Smooth muscle cell (in vitro differentiated cells): ENCODE results near the gene AVEN. TPM values are rescaled to one million over a fixed set of nuclear protein-coding genes. Genes with fewer than 3 reads are reported as not detected.

Experiments
- DNase-seq: peaks from one replicate; lab custom pipeline; 2025; ENCODE audit not compliant: unreplicated experiment; lab: John Stamatoyannopoulos, UW
- H2AFZ ChIP-seq: fragments of 200-600 bp; sonication (generic); 2 replicates; pipeline ENCODE4 v1.6.0; 2016; ENCODE audit warnings: antibody characterized with exemption, low read depth, mild to moderate bottlenecking
- H3F3A ChIP-seq: fragments of 200-600 bp; sonication (generic); 2 replicates; pipeline ENCODE4 v1.6.0; 2017; ENCODE audit warnings: antibody characterized with exemption, low read depth
- H3K27ac ChIP-seq: fragments of 200-600 bp; sonication (generic); 2 replicates; pipeline ENCODE4 v1.5.1; 2016; ENCODE audit warnings: low read depth, mild to moderate bottlenecking
- H3K27me3 ChIP-seq: fragments of 200-600 bp; sonication (generic); 2 replicates; pipeline ENCODE4 v1.6.1; 2016; ENCODE audit warnings: low read depth, mild to moderate bottlenecking
- H3K36me3 ChIP-seq: fragments of 200-600 bp; sonication (generic); 2 replicates; pipeline ENCODE4 v1.5.1; 2016; ENCODE audit warnings: low read depth
- H3K4me1 ChIP-seq: fragments of 200-600 bp; sonication (generic); 2 replicates; pipeline ENCODE4 v1.5.1; 2016; ENCODE audit warnings: low read depth
- H3K4me2 ChIP-seq: fragments of 200-600 bp; sonication (generic); 2 replicates; pipeline ENCODE4 v1.6.0; 2016; ENCODE audit warnings: mild to moderate bottlenecking
- H3K4me3 ChIP-seq: fragments of 200-600 bp; sonication (generic); 2 replicates; pipeline ENCODE4 v1.5.1; 2016; ENCODE audit warnings: mild to moderate bottlenecking
- H3K79me2 ChIP-seq: fragments of 200-600 bp; sonication (generic); 2 replicates; pipeline ENCODE4 v1.6.0; 2016; ENCODE audit warnings: low read depth, mild to moderate bottlenecking
- H3K9ac ChIP-seq: fragments of 200-600 bp; sonication (generic); 2 replicates; pipeline ENCODE4 v1.6.0; 2016; ENCODE audit warnings: low read depth
- H3K9me3 ChIP-seq: fragments of 200-600 bp; sonication (generic); replicated peaks from 2 replicates; pipeline ENCODE4 v1.5.1; 2016; ENCODE audit warnings: low read depth
- H4K20me1 ChIP-seq: fragments of 200-600 bp; sonication (generic); 2 replicates; pipeline ENCODE4 v1.6.0; 2016; ENCODE audit warnings: low read depth
- WGBS: methylation state at CpG from one replicate; pipeline ENCODE4 v1.1.7; 2016; ENCODE audit warnings: low lambda C conversion rate; 5-methylcytosine and 5-hydroxymethylcytosine counted together
- polyA plus RNA-seq: library from polyadenylated mRNA; unstranded; fragments of >200 nt; fragmentation: Nextera tagmentation; extraction: Ambion mirVana; gene quantifications from 2 replicates; pipeline ENCODE4 v1.2.1, GENCODE V29; 2016
- total RNA-seq: library from RNA; depleted of rRNA; stranded (reverse); fragments of >200 nt; gene quantifications from 2 replicates; pipeline ENCODE4 v1.2.3, GENCODE V29; 2014
- TF ChIP-seq, protein P1 (sequence below): fragments of 200-600 bp; sonication (generic); IDR thresholded peaks from 2 replicates; pipeline ENCODE4 v1.5.1; 2017; ENCODE audit warnings: borderline replicate concordance, mild to moderate bottlenecking, antibody characterized with exemption; ENCODE audit not compliant: insufficient read depth, poor library complexity, severe bottlenecking

AVEN gene
- total and polyA plus RNA-seq, 2 experiments from 2014 or later = 10.6 to 15.7 TPM

GRCh38 chr15:33956397-33956796, 82.6 kb downstream of the AVEN start:
- TF ChIP-seq, protein P1, sequence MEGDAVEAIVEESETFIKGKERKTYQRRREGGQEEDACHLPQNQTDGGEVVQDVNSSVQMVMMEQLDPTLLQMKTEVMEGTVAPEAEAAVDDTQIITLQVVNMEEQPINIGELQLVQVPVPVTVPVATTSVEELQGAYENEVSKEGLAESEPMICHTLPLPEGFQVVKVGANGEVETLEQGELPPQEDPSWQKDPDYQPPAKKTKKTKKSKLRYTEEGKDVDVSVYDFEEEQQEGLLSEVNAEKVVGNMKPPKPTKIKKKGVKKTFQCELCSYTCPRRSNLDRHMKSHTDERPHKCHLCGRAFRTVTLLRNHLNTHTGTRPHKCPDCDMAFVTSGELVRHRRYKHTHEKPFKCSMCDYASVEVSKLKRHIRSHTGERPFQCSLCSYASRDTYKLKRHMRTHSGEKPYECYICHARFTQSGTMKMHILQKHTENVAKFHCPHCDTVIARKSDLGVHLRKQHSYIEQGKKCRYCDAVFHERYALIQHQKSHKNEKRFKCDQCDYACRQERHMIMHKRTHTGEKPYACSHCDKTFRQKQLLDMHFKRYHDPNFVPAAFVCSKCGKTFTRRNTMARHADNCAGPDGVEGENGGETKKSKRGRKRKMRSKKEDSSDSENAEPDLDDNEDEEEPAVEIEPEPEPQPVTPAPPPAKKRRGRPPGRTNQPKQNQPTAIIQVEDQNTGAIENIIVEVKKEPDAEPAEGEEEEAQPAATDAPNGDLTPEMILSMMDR = no peak
- no peaks in the 10 kb centered on the region for H3K4me1 ChIP-seq
- no peak overlapping the region for H3K4me3 ChIP-seq
- peak overlapping the region; percentile 47 for H3K4me2 ChIP-seq
- H3K9ac ChIP-seq = no peak overlapping the region
- H3K79me2 ChIP-seq = no peaks in the 10 kb centered on the region
- no peaks in the 10 kb centered on the region for H3K36me3 ChIP-seq
- H2AFZ ChIP-seq = no peak overlapping the region
- H3F3A ChIP-seq = no peaks in the 10 kb centered on the region
- WGBS = 12% methylated on average over 1 of the region's 1 CpG
- H3K9me3 ChIP-seq = no peaks in the 10 kb centered on the region
- H3K27me3 ChIP-seq = no peaks in the 10 kb centered on the region
- DNase-seq = no peak
- H4K20me1 ChIP-seq = no peaks in the 10 kb centered on the region
- no peak overlapping the region for H3K27ac ChIP-seq

GRCh38 chr15:33955945-33956344, 83.1 kb downstream of the AVEN start:
- TF ChIP-seq, protein P1 = no peak
- H3K4me1 ChIP-seq = no peaks in the 10 kb centered on the region
- no peak overlapping the region for H3K9ac ChIP-seq
- H3K4me3 ChIP-seq = no peak overlapping the region
- 63% methylated on average over 10 of the region's 10 CpGs for WGBS
- no peak overlapping the region for H2AFZ ChIP-seq
- no peaks in the 10 kb centered on the region for H3K79me2 ChIP-seq
- DNase-seq = no peak
- no peak overlapping the region for H3K27ac ChIP-seq
- H3K9me3 ChIP-seq = no peaks in the 10 kb centered on the region
- peak overlapping the region; percentile 47 for H3K4me2 ChIP-seq
- H3F3A ChIP-seq = no peaks in the 10 kb centered on the region
- H3K27me3 ChIP-seq = no peaks in the 10 kb centered on the region
- no peaks in the 10 kb centered on the region for H3K36me3 ChIP-seq
- H4K20me1 ChIP-seq = no peaks in the 10 kb centered on the region

DNA sequence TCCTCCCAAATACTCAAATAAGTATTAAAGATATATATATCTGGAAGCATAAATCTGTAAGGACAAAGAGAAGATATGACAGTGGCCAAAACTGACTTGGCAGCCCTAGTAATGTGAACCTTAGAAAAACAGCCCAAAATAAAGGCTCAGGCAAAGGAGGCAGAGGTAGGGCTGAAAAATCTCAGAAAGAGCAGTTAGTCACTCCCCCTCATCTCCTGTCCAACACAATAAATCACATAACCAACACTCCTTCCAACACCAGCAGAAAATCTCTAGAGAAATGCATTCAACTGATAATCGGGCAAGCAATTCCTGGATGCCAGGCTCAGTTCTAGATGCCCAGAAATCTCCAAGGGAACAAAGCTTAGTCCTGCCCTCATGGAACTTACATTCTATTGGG, 92.9 kb downstream of the AVEN start:
- Histone ChIP-seq H2AFZ (no peak overlapping the region), H3K9ac (no peak overlapping the region), H3K9me3 (no peaks in the 10 kb centered on the region), H3K36me3 (no peaks in the 10 kb centered on the region), H3K79me2 (no peaks in the 10 kb centered on the region), H3F3A (no peaks in the 10 kb centered on the region), H4K20me1 (no peaks in the 10 kb centered on the region), H3K27ac (no peak overlapping the region), H3K4me3 (no peak overlapping the region), H3K27me3 (no peaks in the 10 kb centered on the region), H3K4me1 (no peaks in the 10 kb centered on the region), H3K4me2 (no peak overlapping the region)
- DNase-seq = no peak
- WGBS = 96% methylated on average over 1 of the region's 1 CpG
- TF ChIP-seq, protein P1 = no peak

- no peaks in the 10 kb centered on the region for H3F3A ChIP-seq
- H3K9me3 ChIP-seq = no peaks in the 10 kb centered on the region
- no peak for DNase-seq
- TF ChIP-seq, protein P1 = no peak
- no peaks in the 10 kb centered on the region for H4K20me1 ChIP-seq
- no peaks in the 10 kb centered on the region for H3K4me1 ChIP-seq
- 89% methylated on average over 4 of the region's 4 CpGs for WGBS
- no peak overlapping the region for H3K9ac ChIP-seq
- no peak overlapping the region for H3K4me3 ChIP-seq
- H2AFZ ChIP-seq = no peak overlapping the region
- H3K36me3 ChIP-seq = no peaks in the 10 kb centered on the region
- H3K27me3 ChIP-seq = no peaks in the 10 kb centered on the region
- no peak overlapping the region for H3K27ac ChIP-seq
- H3K79me2 ChIP-seq = no peaks in the 10 kb centered on the region
- H3K4me2 ChIP-seq = no peak overlapping the region
Measured at GRCh38 chr15:33941279-33942063, 97.5 kb downstream of the AVEN start.
